ENCODE results near the gene SLC1A1.

GRCh38 chr9:4584636-4585035 is 94.4 kb downstream of the SLC1A1 start:
- TF ChIP-seq POLR2A (IDR thresholded peaks at IDR 0.05; ENCODE audit: low read length) (no peak), GATA1 (IDR thresholded peaks at IDR 0.05; ENCODE audit: low read depth, low read length) (no peak)

All from erythroblast (primary cell).